Thyroid gland (tissue), 4 donors: Measurements from ENCODE around the gene RNASE4.
"Not testable (repeated sequence)": the region's sequence is repeated elsewhere in the genome, so short reads cannot be mapped to it uniquely, and the experiment has no call there.

Source experiments
- CTCF ChIP-seq, 6 experiments: fragments of 200-600 bp in 3 of 6; fragments of 450-650 bp in 3 of 6; sonication (generic) in 3 of 6; IDR thresholded peaks; one replicate each; pipeline ENCODE4 v1.5.1; 2016 to 2019; ENCODE audit warnings: antibody characterized with exemption in 6 of 6, mild to moderate bottlenecking in 2 of 6, inconsistent platforms in 1 of 6, moderate library complexity in 1 of 6
- POLR2A ChIP-seq, 2 donors: fragments of 450-650 bp; IDR thresholded peaks; one replicate each; pipeline ENCODE4 v1.6.1; 2017; ENCODE audit warnings: antibody characterized with exemption in 2 of 2, mild to moderate bottlenecking in 2 of 2, moderate library complexity in 1 of 2

- TF ChIP-seq CTCF, POLR2A (IDR thresholded peaks at IDR 0.05): not testable (repeated sequence)
Measured at GRCh38 chr14:20700965-20701364, 16.6 kb downstream of the RNASE4 start.
